NB4 (cell line): ENCODE results near the gene DNMBP.

ENCODE experiments used
- DNase-seq: peaks from one replicate; pipeline ENCODE4 v3.0.0; 2010; ENCODE audit warnings: low read depth
- H3K4me3 ChIP-seq: one replicate; pipeline ENCODE4 v1.5.1; 2011; ENCODE audit warnings: mild to moderate bottlenecking, low read depth, low read length, moderate library complexity
- CTCF ChIP-seq: IDR thresholded peaks from one replicate; pipeline ENCODE4 v1.5.1; 2012; ENCODE audit warnings: low read depth, low read length
- MAX ChIP-seq: IDR thresholded peaks from 2 replicates; pipeline ENCODE4 v1.6.1; 2011; ENCODE audit warnings: low read depth, low read length
- MYC ChIP-seq: IDR thresholded peaks from 2 replicates; pipeline ENCODE4 v1.6.1; 2011; ENCODE audit warnings: low read depth, low read length
- POLR2A ChIP-seq: IDR thresholded peaks from 2 replicates; pipeline ENCODE4 v1.6.1; 2011; ENCODE audit warnings: mild to moderate bottlenecking; ENCODE audit not compliant: insufficient read length; ENCODE audit errors: extremely low read depth

The DNMBP gene

DNA sequence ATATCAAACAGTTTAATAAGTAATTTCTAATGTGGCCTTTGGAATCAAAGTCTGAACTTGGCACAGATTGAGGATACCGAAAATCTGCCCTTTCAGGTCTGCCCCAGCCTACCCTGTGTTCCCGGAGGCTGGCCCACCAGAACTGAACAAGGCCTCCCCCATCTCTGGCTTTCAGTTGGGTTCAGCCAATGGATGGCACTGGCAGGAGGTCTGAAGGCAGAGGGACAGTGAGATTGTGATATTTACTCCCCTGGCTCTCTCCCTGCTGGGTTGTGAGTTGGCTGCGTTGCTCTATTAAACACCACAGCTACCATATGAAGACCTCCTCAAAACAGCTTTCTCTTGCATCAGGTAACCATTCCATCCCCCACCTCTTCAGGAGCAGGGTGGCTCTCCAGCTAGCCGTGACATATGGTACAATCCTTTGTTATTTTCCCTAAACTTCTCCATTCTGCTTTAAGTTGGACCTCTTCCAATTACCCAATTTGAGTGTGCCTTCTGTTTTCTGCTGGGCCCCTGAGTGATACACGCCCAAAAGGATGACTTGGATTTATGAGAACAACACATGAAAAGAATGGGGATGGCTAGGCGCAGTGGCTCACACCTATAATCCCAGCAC, 28.1 kb downstream of the DNMBP start:
- H3K4me3 ChIP-seq: no peak overlapping the region
- no peak for DNase-seq
- TF ChIP-seq MAX: no peak
- no peak for TF ChIP-seq MYC
- no peak for TF ChIP-seq POLR2A
- TF ChIP-seq CTCF: no peak

DNA sequence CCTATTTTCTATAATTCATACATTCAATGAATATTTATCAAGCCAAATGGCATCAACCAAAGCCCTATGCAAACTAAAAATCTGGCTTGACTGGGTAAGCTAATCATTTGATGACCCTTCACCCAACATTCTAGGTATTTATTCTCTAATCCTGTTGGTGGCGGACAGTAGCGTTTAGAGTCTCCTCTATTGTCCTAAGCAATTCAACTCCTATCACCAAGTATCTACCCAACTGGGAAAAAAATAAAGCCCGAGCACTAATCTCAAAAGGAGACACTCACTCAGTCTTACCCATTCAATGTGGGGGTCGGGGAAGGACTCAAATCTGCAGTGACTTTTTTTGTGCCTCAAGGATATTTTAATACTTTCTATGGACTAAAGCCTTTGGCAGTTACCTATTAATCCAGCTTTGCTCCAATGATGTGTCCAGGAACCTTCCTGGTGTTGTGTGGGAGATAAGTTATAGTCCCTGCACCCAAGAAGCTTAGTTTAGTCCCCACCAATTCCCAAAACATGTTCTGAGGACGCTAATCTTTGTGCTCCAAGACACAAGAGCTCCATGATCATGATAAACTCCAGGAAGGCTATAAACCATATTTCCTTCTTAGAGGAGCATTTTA, 30.6 kb downstream of the DNMBP start:
- DNase-seq: no peak
- TF ChIP-seq CTCF: no peak
- TF ChIP-seq POLR2A: no peak
- no peak for TF ChIP-seq MAX
- no peak for TF ChIP-seq MYC
- no peak overlapping the region for H3K4me3 ChIP-seq

DNA sequence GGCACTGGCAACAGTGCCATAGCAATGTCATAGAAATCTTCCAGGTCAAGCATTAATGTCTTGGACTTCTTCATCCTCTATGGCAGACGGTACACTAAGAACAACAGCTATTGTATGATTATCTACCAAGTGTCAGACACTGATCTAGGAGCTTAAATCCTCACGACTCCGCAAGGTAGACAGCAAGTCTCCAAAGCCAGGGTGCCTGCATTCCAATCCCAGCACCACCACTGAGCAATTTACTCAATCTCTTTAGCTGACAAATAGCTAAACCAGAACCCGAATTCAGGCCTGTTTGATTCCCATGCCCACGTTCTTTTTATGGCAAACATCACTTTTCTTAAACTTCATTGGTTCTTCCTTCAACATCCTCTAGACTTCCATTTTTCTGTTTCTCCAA, 31.8 kb downstream of the DNMBP start:
- no peak overlapping the region for H3K4me3 ChIP-seq
- TF ChIP-seq MAX (no peak), POLR2A (no peak), CTCF (no peak), MYC (no peak)
- no peak for DNase-seq

GRCh38 chr10:99976886-99977665, 32.7 kb downstream of the DNMBP start:
- no peak for TF ChIP-seq POLR2A
- TF ChIP-seq CTCF: no peak
- no peak for TF ChIP-seq MAX
- TF ChIP-seq MYC: no peak
- no peak for DNase-seq
- H3K4me3 ChIP-seq: no peak overlapping the region

GRCh38 chr10:99975942-99976809, 33.6 kb downstream of the DNMBP start:
- DNase-seq: no peak
- TF ChIP-seq MAX (no peak), MYC (no peak), POLR2A (no peak), CTCF (no peak)
- no peak overlapping the region for H3K4me3 ChIP-seq
